GM21423 (cell line): Measurements from ENCODE around the gene C1QL4.

Experiments used
- ATAC-seq: cut with Tn5 transposase; IDR thresholded peaks from one replicate; pipeline ENCODE4 v1.9.1; 2021; ENCODE audit warnings: mild to moderate bottlenecking, moderate library complexity; ENCODE audit not compliant: unreplicated experiment

Gene C1QL4

GRCh38 chr12:49348781-49349180 lies 11.8 kb upstream of the C1QL4 start:
- no peak for ATAC-seq

GRCh38 chr12:49347311-49348193 lies 10.6 kb upstream of the C1QL4 start:
- ATAC-seq: no peak

GRCh38 chr12:49346659-49347310 lies 9.8 kb upstream of the C1QL4 start, which contains the start of gene DNAJC22:
Gene DNAJC22 (plus strand): TSS chr12:49346888. CDS start chr12:49348873, 1,985 bp downstream.
- no peak for ATAC-seq

GRCh38 chr12:49345825-49346658 lies 9.1 kb upstream of the C1QL4 start:
- ATAC-seq: no peak

- ATAC-seq: no peak
Observed at GRCh38 chr12:49345051-49345824, 8.2 kb upstream of the C1QL4 start.

- no peak for ATAC-seq
Observed at GRCh38 chr12:49344486-49345050, 7.6 kb upstream of the C1QL4 start.

- no peak for ATAC-seq
Observed at GRCh38 chr12:49342914-49343731, 6.1 kb upstream of the C1QL4 start.

GRCh38 chr12:49342066-49342913 lies 5.3 kb upstream of the C1QL4 start:
- ATAC-seq: no peak

GRCh38 chr12:49341777-49342065 lies 4.7 kb upstream of the C1QL4 start:
- ATAC-seq: no peak

GRCh38 chr12:49340971-49341776 lies 4.2 kb upstream of the C1QL4 start:
- ATAC-seq: no peak

GRCh38 chr12:49340095-49340870 lies 3.3 kb upstream of the C1QL4 start:
- ATAC-seq: no peak

- no peak for ATAC-seq
Observed at GRCh38 chr12:49339464-49339861, 2.5 kb upstream of the C1QL4 start.

GRCh38 chr12:49338830-49339463 lies 2.0 kb upstream of the C1QL4 start:
- no peak for ATAC-seq

GRCh38 chr12:49335955-49336644 lies 888 bp downstream of the C1QL4 start:
- ATAC-seq: no peak

GRCh38 chr12:49335118-49335954 lies 1.7 kb downstream of the C1QL4 start:
- no peak for ATAC-seq
